IPS-15b (cell line): ENCODE measurements around the gene LMTK3.
"Not testable (repeated sequence)": the region's sequence is repeated elsewhere in the genome, so short reads cannot be mapped to it uniquely, and the experiment has no call there.

Experiments used
- H3K27me3 ChIP-seq: one replicate; pipeline ENCODE4 v1.6.1; 2013; ENCODE audit warnings: low read length; ENCODE audit not compliant: control insufficient read depth, insufficient read depth
- H3K36me3 ChIP-seq: one replicate; pipeline ENCODE4 v1.6.1; 2013; ENCODE audit warnings: low read length; ENCODE audit not compliant: control insufficient read depth, insufficient read depth
- H3K4me1 ChIP-seq: one replicate; pipeline ENCODE4 v1.6.1; 2013; ENCODE audit warnings: mild to moderate bottlenecking, low read length; ENCODE audit not compliant: control insufficient read depth, insufficient read depth
- H3K4me3 ChIP-seq: one replicate; pipeline ENCODE4 v1.5.1; 2013; ENCODE audit warnings: low read depth, low read length
- H3K9ac ChIP-seq: one replicate; pipeline ENCODE4 v1.6.1; 2013; ENCODE audit warnings: low read depth, mild to moderate bottlenecking, low read length
- H3K9me3 ChIP-seq: one replicate; pipeline ENCODE4 v1.6.1; 2013; ENCODE audit warnings: mild to moderate bottlenecking, low read length; ENCODE audit not compliant: control insufficient read depth, insufficient read depth

The LMTK3 gene

GRCh38 chr19:48549380-48549779, 37.7 kb upstream of the LMTK3 start:
- H3K36me3 ChIP-seq = no peaks in the 10 kb centered on the region
- H3K9ac ChIP-seq = no peak overlapping the region
- no peak overlapping the region for H3K4me3 ChIP-seq
- no peaks in the 10 kb centered on the region for H3K27me3 ChIP-seq
- H3K4me1 ChIP-seq = peaks cover 5% of the 10 kb centered on the region
- no peaks in the 10 kb centered on the region for H3K9me3 ChIP-seq

DNA sequence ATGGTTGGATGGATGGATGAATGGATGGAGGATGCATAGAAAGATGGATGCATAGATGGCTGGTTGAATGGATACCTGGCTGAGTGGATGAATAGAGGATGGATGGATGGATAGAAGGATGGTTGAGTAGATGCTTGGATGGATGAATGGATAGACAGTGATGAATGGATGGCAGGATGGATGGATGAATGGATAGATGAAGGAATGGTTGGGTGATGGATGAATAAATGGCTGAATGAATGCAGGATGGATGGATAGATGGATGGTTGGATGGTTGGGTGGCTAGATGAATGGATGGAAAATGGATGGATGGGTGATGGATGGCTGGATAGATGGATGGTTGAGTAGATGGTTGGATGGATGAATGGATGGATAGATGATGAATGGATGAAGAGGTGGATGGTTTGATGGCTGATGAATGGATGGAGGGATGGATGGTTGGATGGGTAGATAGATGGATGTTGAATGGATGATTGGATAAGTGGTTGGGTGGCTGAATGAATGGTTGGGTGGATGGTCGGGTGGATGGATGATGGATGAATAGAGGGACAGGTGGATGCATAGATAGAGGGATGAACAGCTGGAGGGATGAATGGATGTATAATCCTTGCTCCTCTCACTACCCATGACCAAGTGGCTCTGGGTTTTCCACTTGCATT, 36.7 kb upstream of the LMTK3 start:
- Histone ChIP-seq H3K4me3 (no peak overlapping the region), H3K9ac (no peak overlapping the region), H3K9me3 (no peaks in the 10 kb centered on the region), H3K4me1 (peaks cover 2% of the 10 kb centered on the region), H3K27me3 (no peaks in the 10 kb centered on the region), H3K36me3 (no peaks in the 10 kb centered on the region)

DNA sequence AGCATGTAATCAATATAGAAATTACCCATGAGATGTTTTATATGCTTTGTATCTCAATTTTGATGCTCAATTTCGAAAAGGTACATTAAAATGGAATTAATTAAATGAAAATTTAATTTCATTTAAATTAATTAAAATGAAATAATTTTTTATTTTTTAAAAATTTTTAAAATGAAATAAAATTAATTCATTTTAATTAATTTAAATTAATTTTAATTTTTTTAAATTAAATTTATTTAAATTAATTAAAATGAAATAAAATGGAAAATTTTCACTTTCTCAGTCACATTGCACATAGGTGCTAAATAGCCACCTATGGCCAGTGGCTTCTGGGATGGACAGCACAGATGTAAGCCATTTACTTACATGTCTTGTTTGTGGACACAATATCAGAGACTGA, 36.1 kb upstream of the LMTK3 start:
- Histone ChIP-seq H3K9ac (no peak overlapping the region), H3K4me1 (peaks cover 2% of the 10 kb centered on the region), H3K36me3 (no peaks in the 10 kb centered on the region), H3K4me3 (no peak overlapping the region), H3K9me3 (no peaks in the 10 kb centered on the region), H3K27me3 (no peaks in the 10 kb centered on the region)

GRCh38 chr19:48544856-48545750, 33.5 kb upstream of the LMTK3 start:
- H3K27me3 ChIP-seq = no peaks in the 10 kb centered on the region
- peaks cover 2% of the 10 kb centered on the region for H3K4me1 ChIP-seq
- no peaks in the 10 kb centered on the region for H3K36me3 ChIP-seq
- no peak overlapping the region for H3K9ac ChIP-seq
- no peaks in the 10 kb centered on the region for H3K9me3 ChIP-seq
- no peak overlapping the region for H3K4me3 ChIP-seq

GRCh38 chr19:48543121-48543710, 31.6 kb upstream of the LMTK3 start:
- H3K27me3 ChIP-seq = no peaks in the 10 kb centered on the region
- H3K9ac ChIP-seq = no peak overlapping the region
- peaks cover 2% of the 10 kb centered on the region for H3K4me1 ChIP-seq
- H3K9me3 ChIP-seq = no peaks in the 10 kb centered on the region
- no peaks in the 10 kb centered on the region for H3K36me3 ChIP-seq
- H3K4me3 ChIP-seq = no peak overlapping the region

DNA sequence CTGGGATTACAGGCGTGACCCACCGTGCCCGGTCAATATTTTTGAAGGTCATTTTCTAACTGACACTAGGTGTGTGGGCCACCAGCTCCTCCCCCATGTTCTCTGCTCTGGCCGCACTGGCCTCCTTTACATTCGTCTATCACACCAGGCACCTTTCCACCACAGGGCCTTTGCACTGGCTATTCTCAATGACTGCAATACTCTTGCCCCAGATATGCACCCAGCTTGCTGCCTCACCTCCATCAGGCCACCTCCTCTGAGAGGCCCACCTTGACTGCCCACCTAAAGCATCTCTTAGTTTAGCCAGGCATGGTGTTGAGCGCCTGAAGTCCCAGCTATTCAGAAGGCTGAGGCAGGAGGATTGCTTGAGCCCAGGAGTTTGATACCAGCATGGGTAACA, 30.2 kb upstream of the LMTK3 start:
- peaks cover 2% of the 10 kb centered on the region for H3K4me1 ChIP-seq
- no peaks in the 10 kb centered on the region for H3K27me3 ChIP-seq
- H3K4me3 ChIP-seq = no peak overlapping the region
- no peak overlapping the region for H3K9ac ChIP-seq
- H3K9me3 ChIP-seq = no peaks in the 10 kb centered on the region
- no peaks in the 10 kb centered on the region for H3K36me3 ChIP-seq

- Histone ChIP-seq H3K27me3 (no peaks in the 10 kb centered on the region), H3K9me3 (no peaks in the 10 kb centered on the region), H3K4me1 (peaks cover under 1% of the 10 kb centered on the region), H3K9ac (no peak overlapping the region), H3K4me3 (no peak overlapping the region), H3K36me3 (no peaks in the 10 kb centered on the region)
Measured at GRCh38 chr19:48540110-48540509, 28.5 kb upstream of the LMTK3 start.

DNA sequence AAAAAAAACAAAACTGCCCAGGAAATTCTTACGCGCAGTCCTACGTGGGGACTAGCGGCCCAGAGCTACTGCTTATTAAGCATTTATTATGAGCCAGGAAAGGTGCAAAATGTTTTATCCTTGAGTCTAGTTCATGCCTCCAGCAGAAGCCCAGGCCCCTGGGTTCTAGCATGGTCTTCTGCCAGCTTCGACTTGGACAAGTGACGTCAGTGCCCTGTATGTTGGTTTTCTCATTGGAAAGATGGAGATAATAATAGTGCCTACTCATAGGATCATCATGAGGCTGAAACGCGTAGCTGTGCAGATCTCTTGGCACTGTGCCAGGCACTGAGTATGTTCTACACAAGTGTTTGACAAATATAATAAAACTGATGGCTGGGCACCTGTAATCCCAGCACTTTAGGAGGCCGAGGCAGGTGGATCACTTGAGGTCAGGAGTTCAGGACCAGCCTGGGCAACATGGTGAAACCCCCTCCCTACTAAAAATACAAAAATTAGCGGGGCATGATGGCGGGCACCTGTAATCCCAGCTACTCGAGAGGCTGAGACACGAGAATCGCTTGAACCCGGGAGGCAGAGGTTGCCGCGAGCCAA, 28.0 kb upstream of the LMTK3 start:
- Histone ChIP-seq H3K9me3 (no peaks in the 10 kb centered on the region), H3K36me3 (no peaks in the 10 kb centered on the region), H3K9ac (no peak overlapping the region), H3K27me3 (no peaks in the 10 kb centered on the region), H3K4me3 (no peak overlapping the region), H3K4me1 (no peaks in the 10 kb centered on the region)

- H3K9ac ChIP-seq, H3K36me3 ChIP-seq, H3K4me3 ChIP-seq, H3K27me3 ChIP-seq, H3K4me1 ChIP-seq, H3K9me3 ChIP-seq: not testable (repeated sequence)
Measured at GRCh38 chr19:48538057-48538456, 26.4 kb upstream of the LMTK3 start.

- Histone ChIP-seq H3K4me1 (no peaks in the 10 kb centered on the region), H3K27me3 (no peaks in the 10 kb centered on the region), H3K4me3 (no peak overlapping the region), H3K9me3 (no peaks in the 10 kb centered on the region), H3K9ac (no peak overlapping the region), H3K36me3 (no peaks in the 10 kb centered on the region)
Measured at GRCh38 chr19:48537541-48537940, 25.9 kb upstream of the LMTK3 start.

DNA sequence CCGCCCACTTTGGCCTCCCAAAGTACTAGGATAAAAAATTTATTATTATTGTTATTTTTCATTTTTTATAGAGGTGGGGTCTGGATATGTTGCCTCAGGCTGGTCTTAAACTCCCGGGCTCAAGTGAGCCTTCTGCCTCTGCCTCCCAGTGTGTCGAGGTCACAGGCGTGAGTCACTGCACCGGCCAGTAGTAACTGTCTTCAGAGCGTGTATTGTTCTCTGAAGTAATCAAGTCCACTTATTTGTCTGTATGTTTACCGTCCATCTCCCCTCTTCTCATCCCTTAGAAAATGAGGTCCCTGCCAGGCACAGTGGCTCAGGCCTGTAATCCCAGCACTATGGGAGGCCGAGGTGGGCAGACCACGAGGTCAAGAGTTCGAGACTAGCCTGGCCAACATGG, 22.1 kb upstream of the LMTK3 start:
- Histone ChIP-seq H3K36me3 (no peaks in the 10 kb centered on the region), H3K9ac (no peak overlapping the region), H3K9me3 (no peaks in the 10 kb centered on the region), H3K27me3 (no peaks in the 10 kb centered on the region), H3K4me1 (peaks cover 2% of the 10 kb centered on the region), H3K4me3 (no peak overlapping the region)
